ENCODE data around the gene LOXL1.

GRCh38 chr15:73959801-73960200, 33.5 kb downstream of the LOXL1 start:
- TF ChIP-seq CTCF (IDR thresholded peaks at IDR 0.05): no peak
- no peak for TF ChIP-seq POLR2AphosphoS5 (IDR thresholded peaks at IDR 0.05)

Data from sigmoid colon (tissue), 4 donors.